ENCODE results near the gene SH3GL2.

Gene SH3GL2

GRCh38 chr9:17669206-17669605 lies 90.3 kb downstream of the SH3GL2 start:
- no peak for DNase-seq

- DNase-seq, result no peak
These were observed 103.8 kb downstream of the SH3GL2 start for GRCh38 chr9:17682684-17683083.

GRCh38 chr9:17688834-17689233 lies 110.0 kb downstream of the SH3GL2 start:
- no peak for DNase-seq

- DNase-seq, result no peak
These were observed 115.5 kb downstream of the SH3GL2 start for GRCh38 chr9:17694336-17694735.

GRCh38 chr9:17695482-17695881 lies 116.6 kb downstream of the SH3GL2 start:
- no peak for DNase-seq

GRCh38 chr9:17699615-17700330 lies 120.9 kb downstream of the SH3GL2 start:
- no peak for DNase-seq

- no peak for DNase-seq
These were observed 127.5 kb downstream of the SH3GL2 start for GRCh38 chr9:17706347-17706746.

- DNase-seq, result no peak
These were observed 140.2 kb downstream of the SH3GL2 start for GRCh38 chr9:17719053-17719452.

GRCh38 chr9:17721954-17722353 lies 143.1 kb downstream of the SH3GL2 start:
- no peak for DNase-seq

- no peak for DNase-seq
These were observed 144.8 kb downstream of the SH3GL2 start for GRCh38 chr9:17723656-17724055.

- DNase-seq, result no peak
These were observed 146.6 kb downstream of the SH3GL2 start for GRCh38 chr9:17725399-17726010.

- no peak for DNase-seq
These were observed 147.4 kb downstream of the SH3GL2 start for GRCh38 chr9:17726298-17726697.

GRCh38 chr9:17730899-17731298 lies 152.0 kb downstream of the SH3GL2 start:
- no peak for DNase-seq

GRCh38 chr9:17731308-17731707 lies 152.4 kb downstream of the SH3GL2 start:
- DNase-seq, result no peak

GRCh38 chr9:17734674-17735073 lies 155.8 kb downstream of the SH3GL2 start:
- no peak for DNase-seq

- no peak for DNase-seq
These were observed 157.0 kb downstream of the SH3GL2 start for GRCh38 chr9:17735859-17736258.

- no peak for DNase-seq
These were observed 160.2 kb downstream of the SH3GL2 start for GRCh38 chr9:17739022-17739421.

- DNase-seq, result no peak
These were observed 160.9 kb downstream of the SH3GL2 start for GRCh38 chr9:17739736-17740135.

- no peak for DNase-seq
These were observed 163.2 kb downstream of the SH3GL2 start for GRCh38 chr9:17742067-17742466.

GRCh38 chr9:17744786-17745185 lies 165.9 kb downstream of the SH3GL2 start:
- DNase-seq, result peak; percentile 11

- DNase-seq, result no peak
These were observed 171.4 kb downstream of the SH3GL2 start for GRCh38 chr9:17750269-17750668.

GRCh38 chr9:17751486-17751885 lies 172.6 kb downstream of the SH3GL2 start:
- DNase-seq, result no peak

- no peak for DNase-seq
These were observed 173.2 kb downstream of the SH3GL2 start for GRCh38 chr9:17752021-17752420.

- no peak for DNase-seq
These were observed 178.9 kb downstream of the SH3GL2 start for GRCh38 chr9:17757816-17758215.

GRCh38 chr9:17760250-17760649 lies 181.4 kb downstream of the SH3GL2 start:
- DNase-seq, result no peak
